SK-N-SH (cell line): ENCODE results near the gene C2CD4C.

Experiments
- MAX ChIP-seq: IDR thresholded peaks from 2 replicates; pipeline ENCODE4 v1.4.0; 2012; ENCODE audit warnings: low read depth
- POLR2AphosphoS5 ChIP-seq: IDR thresholded peaks from 2 replicates; pipeline ENCODE4 v1.6.1; 2012; ENCODE audit warnings: low read depth, low read length
- RCOR1 ChIP-seq: fragments of 150-350 bp; IDR thresholded peaks from 2 replicates; pipeline ENCODE4 v1.6.1; 2017; ENCODE audit warnings: antibody characterized with exemption, low read length
- RFX5 ChIP-seq: IDR thresholded peaks from 2 replicates; pipeline ENCODE4 v1.6.1; 2012; ENCODE audit warnings: mild to moderate bottlenecking, improper control_type of control experiment, low read length
- SIN3A ChIP-seq: IDR thresholded peaks from 2 replicates; pipeline ENCODE4 v1.6.1; 2012; ENCODE audit warnings: low read depth, mild to moderate bottlenecking, low read length, moderate library complexity, borderline replicate concordance
- TCF12 ChIP-seq: IDR thresholded peaks from 2 replicates; pipeline ENCODE4 v1.4.0; 2012
- TF ChIP-seq, protein P1 (sequence below): fragments of 200-600 bp; sonication (generic); IDR thresholded peaks from 2 replicates; pipeline ENCODE4 v1.6.1; 2017; ENCODE audit warnings: antibody characterized with exemption, mild to moderate bottlenecking, moderate library complexity

GRCh38 chr19:441213-441836 lies 32.4 kb upstream of the C2CD4C start:
- TF ChIP-seq TCF12 (no peak), SIN3A (no peak), RCOR1 (no peak), POLR2AphosphoS5 (no peak), RFX5 (no peak), MAX (no peak)
- TF ChIP-seq, protein P1, sequence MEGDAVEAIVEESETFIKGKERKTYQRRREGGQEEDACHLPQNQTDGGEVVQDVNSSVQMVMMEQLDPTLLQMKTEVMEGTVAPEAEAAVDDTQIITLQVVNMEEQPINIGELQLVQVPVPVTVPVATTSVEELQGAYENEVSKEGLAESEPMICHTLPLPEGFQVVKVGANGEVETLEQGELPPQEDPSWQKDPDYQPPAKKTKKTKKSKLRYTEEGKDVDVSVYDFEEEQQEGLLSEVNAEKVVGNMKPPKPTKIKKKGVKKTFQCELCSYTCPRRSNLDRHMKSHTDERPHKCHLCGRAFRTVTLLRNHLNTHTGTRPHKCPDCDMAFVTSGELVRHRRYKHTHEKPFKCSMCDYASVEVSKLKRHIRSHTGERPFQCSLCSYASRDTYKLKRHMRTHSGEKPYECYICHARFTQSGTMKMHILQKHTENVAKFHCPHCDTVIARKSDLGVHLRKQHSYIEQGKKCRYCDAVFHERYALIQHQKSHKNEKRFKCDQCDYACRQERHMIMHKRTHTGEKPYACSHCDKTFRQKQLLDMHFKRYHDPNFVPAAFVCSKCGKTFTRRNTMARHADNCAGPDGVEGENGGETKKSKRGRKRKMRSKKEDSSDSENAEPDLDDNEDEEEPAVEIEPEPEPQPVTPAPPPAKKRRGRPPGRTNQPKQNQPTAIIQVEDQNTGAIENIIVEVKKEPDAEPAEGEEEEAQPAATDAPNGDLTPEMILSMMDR = no peak
